ENCODE measurements around the gene MPL.

- TF ChIP-seq POLR2A (IDR thresholded peaks at IDR 0.05; ENCODE audit: extremely low read depth, insufficient read length) (no peak), CTCF (IDR thresholded peaks at IDR 0.05; ENCODE audit: low read depth, low read length) (no peak), MAX (IDR thresholded peaks at IDR 0.05; ENCODE audit: low read depth, low read length) (no peak), MYC (IDR thresholded peaks at IDR 0.05; ENCODE audit: low read depth, low read length) (no peak)
These were observed 39.6 kb upstream of the MPL start for GRCh38 chr1:43298055-43298454.
